Measurements from ENCODE around the gene MAP3K13.

The MAP3K13 gene

DNA sequence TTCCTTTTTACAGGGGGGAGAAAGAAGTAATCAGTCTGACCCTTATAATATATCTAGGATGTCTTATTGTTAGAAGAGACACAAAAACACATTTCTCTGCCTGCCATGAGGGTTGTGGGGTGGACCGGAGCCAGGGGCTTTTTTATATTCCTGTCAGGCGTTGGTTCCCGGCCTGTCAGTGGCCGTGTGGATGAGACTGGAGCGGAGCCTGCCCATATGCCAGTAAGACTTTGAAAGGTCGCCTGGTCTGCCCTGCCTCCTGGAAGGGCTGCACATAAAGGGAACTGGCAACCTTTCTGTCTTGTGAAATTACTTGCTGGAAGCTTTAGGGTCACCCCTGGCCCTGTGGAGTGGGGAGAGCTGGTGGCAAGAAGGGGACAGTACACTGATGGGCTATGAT, 34.7 kb downstream of the MAP3K13 start:
- H3K4me3 ChIP-seq (ENCODE audit: low read depth, low read length), result no peak overlapping the region
- no peak for DNase-seq (ENCODE audit: low read depth)
- TF ChIP-seq, protein P1, sequence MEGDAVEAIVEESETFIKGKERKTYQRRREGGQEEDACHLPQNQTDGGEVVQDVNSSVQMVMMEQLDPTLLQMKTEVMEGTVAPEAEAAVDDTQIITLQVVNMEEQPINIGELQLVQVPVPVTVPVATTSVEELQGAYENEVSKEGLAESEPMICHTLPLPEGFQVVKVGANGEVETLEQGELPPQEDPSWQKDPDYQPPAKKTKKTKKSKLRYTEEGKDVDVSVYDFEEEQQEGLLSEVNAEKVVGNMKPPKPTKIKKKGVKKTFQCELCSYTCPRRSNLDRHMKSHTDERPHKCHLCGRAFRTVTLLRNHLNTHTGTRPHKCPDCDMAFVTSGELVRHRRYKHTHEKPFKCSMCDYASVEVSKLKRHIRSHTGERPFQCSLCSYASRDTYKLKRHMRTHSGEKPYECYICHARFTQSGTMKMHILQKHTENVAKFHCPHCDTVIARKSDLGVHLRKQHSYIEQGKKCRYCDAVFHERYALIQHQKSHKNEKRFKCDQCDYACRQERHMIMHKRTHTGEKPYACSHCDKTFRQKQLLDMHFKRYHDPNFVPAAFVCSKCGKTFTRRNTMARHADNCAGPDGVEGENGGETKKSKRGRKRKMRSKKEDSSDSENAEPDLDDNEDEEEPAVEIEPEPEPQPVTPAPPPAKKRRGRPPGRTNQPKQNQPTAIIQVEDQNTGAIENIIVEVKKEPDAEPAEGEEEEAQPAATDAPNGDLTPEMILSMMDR (conservative IDR thresholded peaks at IDR 0.05; ENCODE audit: low read depth, low read length), result no peak

DNA sequence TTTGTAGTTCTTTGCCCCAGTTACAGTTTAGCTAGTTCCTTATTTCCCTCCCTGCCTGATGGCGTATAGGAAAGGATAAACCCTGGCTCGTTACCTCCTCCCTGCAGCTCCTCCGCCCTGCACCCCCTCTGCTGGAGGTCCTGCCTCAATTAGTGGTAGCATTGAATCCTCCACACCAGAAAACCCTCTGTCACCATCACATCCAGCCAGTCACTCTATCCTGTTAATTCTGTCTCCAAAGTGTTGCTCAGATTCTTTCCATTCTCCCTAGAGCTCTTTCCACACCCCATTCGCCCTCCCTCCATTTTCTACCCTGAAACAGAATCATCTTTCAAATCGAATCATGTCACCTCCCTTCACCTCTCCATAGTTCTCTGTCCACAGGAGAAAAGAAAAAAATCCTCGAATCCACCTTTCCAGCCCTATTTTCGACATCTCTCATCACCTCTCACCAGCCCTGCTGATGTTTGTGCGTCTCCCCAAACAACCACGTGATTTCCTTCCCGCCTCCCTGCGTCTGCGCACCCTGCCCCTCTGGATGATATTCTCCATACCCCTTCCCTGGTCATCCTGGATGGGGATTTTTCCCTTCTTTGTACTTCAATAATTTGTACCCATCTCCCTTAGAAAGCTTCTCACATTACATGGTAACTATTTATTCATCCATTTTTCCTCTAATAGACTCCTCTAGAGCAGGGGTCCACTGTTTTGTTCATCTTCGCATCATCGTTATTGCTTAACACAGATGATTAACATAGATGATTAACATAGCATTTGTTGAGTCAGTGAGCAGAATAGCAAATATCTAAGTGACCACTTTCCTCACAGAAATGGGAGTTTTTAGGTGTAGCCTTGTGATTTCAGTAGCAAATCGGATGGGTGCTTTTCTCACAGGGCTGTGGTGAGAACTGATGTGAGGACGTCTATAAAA, 37.1 kb downstream of the MAP3K13 start:
- DNase-seq (ENCODE audit: low read depth), result no peak

DNA sequence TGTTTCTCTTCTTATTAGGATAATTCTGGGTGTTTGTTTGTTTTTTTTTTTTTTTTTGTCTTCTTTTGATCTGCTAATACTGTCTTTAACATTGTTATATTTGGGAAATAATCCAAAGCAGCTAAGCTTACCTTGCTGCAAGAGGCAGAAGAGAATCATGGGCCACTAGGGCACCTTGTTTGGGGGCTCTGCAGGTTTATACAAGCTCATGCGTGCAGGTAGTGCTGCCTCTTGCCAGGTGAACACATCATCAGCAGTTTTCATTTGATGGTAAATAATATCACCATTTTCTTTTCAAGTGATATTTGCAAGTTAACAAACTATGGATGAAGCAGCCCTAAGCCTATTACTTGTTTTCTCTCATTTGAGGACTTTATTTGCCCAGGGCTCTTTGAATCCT, 37.9 kb downstream of the MAP3K13 start:
- DNase-seq (ENCODE audit: low read depth), result no peak
- no peak overlapping the region for H3K4me3 ChIP-seq (ENCODE audit: low read depth, low read length)

More for the DNA sequence above, 37.1 kb downstream of the MAP3K13 start:
- TF ChIP-seq, protein P1 (conservative IDR thresholded peaks at IDR 0.05; ENCODE audit: low read depth, low read length), result no peak
- no peak overlapping the region for H3K4me3 ChIP-seq (ENCODE audit: low read depth, low read length)

DNA sequence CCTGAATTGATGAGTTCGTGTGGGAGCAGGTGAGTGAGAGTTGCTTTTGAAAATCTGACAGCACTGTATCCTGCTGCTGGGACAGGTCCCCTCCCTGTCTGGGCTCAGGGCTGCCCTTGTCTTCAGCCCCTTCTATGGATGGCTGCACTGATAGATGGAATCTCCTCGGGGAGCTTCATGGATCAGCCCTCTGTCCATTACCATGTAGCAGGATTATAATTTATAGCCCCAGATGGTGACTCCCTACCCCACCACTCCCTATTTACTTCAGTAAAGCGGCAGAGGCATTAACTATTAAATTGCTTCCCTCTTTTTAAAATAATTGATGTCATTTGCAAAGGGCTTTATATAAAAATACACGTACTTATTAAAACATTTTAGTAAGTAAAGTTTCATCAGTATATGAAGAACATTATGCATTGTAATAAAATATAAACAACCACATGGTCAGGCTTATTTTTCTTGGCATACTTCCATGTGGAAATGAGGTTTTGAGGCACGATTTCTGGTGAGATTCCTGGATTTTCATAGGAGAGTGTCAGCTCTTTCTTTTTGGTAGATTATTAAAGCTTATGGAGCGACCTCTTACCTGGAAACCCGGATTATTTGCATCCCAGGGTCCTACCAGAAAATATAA, 38.5 kb downstream of the MAP3K13 start:
- DNase-seq (ENCODE audit: low read depth), result peak; percentile 20
- no peak overlapping the region for H3K4me3 ChIP-seq (ENCODE audit: low read depth, low read length)
- TF ChIP-seq, protein P1 (conservative IDR thresholded peaks at IDR 0.05; ENCODE audit: low read depth, low read length), result no peak

More for the DNA sequence above, 37.9 kb downstream of the MAP3K13 start:
- TF ChIP-seq, protein P1 (conservative IDR thresholded peaks at IDR 0.05; ENCODE audit: low read depth, low read length), result no peak

DNA sequence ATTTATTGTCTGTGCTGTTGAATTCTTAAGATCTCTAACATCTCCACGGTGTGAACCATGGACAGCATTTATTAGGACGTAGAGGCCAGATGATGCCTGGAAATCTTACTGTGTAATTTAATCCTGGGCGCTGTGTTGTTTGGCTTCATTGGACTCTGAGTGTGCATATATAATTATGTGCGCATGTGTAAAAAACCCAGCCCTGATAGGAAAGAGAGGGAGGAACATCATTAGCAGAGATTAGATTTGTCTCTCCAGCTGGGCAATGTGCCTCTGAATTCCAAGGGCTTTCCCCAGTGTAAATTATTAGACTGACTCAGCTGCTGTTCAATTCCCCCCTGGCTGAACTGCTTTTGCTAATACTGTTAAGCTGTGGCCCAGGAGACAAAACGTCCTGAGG, 39.6 kb downstream of the MAP3K13 start:
- DNase-seq (ENCODE audit: low read depth), result peak; percentile 35
- no peak overlapping the region for H3K4me3 ChIP-seq (ENCODE audit: low read depth, low read length)
- TF ChIP-seq, protein P1 (conservative IDR thresholded peaks at IDR 0.05; ENCODE audit: low read depth, low read length), result no peak

DNA sequence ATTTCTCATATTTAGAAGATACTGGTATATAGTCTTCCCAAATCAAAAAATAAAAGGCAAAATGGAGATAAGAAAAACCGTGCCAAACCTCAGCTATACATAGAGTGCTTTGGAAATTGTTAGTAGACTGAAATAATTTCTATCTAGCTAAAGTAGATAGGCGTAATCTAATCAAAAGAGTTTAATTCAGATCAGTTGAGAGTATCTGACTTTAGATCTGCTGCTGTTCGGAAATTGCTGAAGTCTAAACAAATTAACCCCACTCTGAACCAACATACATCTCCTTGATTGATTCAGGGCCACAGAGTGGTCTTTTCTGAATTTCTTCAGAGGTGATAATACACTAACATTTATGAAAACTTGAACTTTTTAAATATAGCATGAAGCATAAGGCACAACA, 40.1 kb downstream of the MAP3K13 start:
- TF ChIP-seq, protein P1 (conservative IDR thresholded peaks at IDR 0.05; ENCODE audit: low read depth, low read length), result no peak
- DNase-seq (ENCODE audit: low read depth), result no peak
- H3K4me3 ChIP-seq (ENCODE audit: low read depth, low read length), result no peak overlapping the region

Measured in choroid plexus epithelial cell (primary cell).